RPMI7951 (cell line): ENCODE data around the gene KCNIP1. TPM values are rescaled to one million over a fixed set of nuclear protein-coding genes. Genes with fewer than 3 reads are reported as not detected.

Source experiments
- DNase-seq: peaks from one replicate; pipeline ENCODE4 v3.0.0-alpha.2; 2012; ENCODE audit warnings: low read depth
- total RNA-seq: library from RNA; depleted of rRNA; stranded (reverse); fragments of >200 nt; shearing (Covaris generic); gene quantifications from 2 replicates; pipeline ENCODE4 v1.2.3, GENCODE V29; 2014

KCNIP1 gene
- total RNA-seq, 1 experiment from 2014 or later: not detected

DNA sequence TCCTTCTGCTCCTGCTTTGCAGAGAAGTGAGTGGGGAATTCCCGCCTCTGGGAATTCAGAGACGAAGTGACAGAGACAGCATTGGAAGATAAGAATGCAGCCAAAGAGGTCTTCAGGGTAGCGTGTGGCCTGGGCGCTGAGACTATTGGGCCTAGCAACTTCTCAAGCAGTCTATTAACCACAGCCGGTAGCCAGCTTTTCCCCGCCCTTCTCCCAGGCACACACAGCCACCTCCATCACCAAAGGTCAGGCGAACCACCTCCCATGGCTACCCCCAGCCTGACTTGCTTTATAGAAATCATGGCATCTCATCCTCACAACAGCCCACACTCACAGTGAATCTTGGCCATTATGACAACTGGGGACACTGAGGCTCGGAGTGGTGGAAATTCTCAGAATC lies 124.2 kb downstream of the KCNIP1 start:
- DNase-seq: no peak

DNA sequence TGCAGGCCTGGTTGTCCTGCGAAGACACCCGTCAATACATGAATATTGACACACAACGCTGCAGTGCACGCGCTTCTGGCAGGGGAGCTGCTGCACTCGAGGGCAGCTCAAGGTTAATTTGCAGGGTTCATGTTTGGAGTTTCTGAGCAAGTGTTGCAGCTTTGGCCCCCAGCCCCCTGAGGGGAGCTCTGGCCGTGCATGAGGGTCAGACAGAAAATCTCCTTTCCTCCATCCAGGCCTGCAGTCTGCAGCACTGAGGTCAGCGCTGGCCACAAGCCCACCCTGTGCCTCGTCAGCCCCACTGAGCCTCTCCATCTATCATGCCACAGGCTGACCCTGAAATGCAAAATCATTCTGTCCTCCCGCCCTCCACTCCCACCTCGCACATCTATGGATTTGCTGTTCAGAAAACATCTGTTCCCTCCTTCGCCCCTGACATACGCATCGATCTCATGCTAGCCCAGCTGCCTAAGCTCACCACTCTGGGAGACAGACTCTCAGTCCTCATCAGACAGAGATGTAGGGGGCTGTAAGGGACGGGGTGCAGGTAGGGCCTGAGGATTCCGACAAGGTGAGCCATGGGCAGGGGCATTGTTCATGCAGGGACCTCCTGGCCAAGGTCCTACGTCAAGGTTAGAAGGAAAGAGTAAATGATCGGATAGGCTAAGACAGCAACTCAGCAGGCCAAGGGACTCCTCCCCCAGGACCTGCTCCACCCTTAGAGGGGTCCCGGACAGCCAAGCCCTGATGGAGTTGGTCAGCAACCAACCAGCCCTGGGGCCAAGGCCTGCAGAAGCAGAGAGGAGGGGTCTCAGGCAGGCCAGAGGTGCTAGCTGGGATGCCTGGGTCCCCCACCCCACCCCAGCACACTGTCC lies 125.1 kb downstream of the KCNIP1 start:
- no peak for DNase-seq

DNA sequence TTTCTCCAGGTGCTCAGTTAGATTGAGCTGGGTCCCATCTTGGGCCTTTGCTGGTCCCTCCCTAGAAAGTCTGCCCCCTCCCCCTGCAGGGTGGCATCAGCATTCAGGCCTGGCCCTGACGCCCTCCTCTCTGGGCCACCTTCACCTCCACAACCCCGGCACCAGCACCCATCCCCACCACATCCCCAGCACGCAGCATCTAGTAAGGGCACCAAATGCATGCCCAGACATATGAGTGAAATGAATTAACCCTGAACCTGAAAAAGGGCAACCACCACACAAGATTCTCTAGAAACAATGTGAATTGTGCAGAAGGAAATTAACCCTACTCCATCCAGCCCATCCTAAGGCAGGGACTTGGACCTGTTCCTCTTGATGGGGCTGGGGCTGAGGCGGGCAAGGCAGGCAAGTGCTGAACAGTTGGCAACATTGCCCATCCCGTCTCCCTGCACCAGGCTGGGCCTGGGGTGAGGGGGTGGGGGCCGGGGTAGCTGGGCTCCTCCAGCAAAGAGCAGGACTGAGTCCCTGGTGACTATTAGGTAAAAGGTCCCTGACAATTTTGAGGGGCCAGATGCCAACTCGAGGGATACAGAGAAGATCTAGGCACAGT lies 125.9 kb downstream of the KCNIP1 start:
- DNase-seq: no peak

DNA sequence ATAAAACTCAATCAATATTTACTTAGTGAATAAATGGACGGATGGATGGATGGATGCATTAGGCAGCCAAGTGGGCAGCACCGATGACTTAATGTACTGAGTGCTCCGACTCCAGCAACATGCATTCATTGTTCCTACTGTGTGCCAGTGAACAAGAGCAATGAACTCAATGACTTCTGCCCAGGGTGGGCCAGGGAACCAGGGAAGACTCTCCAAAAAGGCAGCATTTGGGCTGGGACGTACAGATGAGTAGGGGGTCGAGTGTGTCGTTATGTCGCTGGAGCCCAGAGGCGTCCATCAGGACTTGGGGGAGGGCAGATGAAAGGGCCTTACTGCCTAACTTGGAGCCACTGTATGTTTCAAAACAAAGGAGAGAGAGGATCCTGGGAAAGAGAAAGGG lies 126.4 kb downstream of the KCNIP1 start:
- no peak for DNase-seq

DNA sequence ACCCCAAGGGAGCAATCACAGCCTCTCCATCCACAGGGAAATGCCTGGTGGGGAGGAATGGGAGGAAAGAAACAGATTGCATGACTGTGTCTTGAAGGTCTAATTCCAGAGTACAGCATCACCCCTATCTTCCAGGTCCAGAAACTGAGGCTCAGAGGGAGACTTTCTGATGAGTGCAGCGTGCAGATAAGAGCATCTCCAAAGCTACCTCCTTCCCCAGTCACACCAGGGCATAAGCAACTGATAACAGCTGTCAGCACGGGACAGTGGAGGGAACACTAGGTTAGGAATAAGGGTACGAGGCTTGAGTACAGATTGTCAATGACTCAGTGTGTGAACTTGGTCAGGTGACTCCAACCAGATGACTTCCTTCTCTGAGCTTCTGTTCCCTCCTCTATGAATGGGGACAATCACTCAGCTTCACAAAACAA lies 126.9 kb downstream of the KCNIP1 start:
- no peak for DNase-seq

DNA sequence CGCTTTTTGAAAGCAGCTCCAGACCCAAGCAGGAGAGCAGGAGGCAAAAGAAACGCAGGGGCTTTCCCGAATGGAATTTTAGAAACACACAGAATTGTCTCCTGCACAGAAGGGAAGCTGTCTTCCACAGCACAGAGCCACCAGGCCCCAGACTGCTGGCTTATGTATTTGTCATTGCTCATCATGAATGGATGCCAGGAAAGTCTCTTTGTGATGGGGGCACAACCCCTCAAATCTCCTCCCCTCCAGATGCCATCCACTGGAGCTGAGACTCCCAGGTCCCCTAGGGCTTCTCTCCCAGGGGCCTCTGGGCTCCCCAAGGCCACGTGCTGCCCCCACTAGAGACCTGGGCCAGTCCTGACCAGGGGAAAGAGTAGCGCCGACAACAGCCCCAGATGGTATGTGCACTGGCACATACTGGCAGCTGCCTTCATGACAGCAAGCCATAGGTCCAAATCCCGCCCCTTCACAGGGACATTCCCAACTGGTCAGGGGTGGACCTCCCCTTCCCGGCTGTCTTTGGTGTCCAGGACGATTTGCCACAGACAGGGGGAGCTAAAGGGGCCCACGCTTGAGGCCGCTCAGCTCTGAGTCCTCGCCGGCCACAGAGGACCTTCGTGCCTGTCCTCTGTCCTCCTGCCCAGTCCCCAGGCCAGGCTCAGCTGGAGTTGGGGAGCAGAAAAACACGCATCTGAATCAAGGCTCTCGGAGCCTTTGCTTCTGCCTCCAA lies 127.8 kb downstream of the KCNIP1 start:
- no peak for DNase-seq

GRCh38 chr5:170632266-170632984 lies 128.6 kb downstream of the KCNIP1 start:
- DNase-seq: no peak

- DNase-seq: no peak
These were observed 129.1 kb downstream of the KCNIP1 start for GRCh38 chr5:170632985-170633234.

DNA sequence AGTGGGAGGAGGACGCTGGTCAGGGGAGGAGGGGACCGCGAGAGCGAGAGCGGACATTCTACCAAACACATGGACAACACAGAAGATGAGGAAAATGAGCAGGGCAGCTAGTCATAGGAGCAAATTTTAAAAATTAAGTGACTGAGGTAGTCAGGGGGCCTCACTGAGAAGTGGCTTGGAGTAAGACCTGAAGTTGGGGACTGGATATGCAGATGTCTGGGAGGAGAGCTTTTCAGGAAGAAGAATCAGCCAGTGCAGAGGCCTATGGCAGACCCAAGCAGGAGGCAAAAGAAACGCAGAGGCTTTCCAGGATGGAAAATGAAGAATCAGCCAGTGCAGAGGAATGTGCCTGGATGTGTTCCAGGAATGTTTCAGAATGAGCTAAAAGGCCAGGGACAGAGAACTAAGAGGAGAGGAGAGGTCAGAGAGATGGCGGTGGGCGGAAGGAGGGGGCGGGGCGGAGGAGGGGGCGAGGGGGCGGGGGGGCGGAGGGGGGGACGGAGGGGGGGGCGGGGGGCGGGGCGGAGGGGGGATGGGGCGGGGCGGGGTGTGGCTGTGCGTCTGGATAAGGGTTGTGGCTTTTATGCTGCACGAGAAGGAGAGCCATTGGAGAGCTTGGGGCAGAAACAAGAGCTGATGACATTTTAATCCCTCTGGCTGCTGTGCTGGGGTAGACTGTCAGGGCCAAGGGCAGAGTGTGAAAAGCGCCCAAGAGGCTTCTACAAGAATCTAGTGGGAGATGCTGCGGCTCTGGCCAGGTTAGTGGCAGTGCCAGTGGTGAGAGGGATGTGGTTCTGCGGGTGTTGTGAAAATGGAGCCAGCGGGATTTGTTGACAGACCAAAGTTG lies 129.6 kb downstream of the KCNIP1 start:
- peak; percentile 82 for DNase-seq

GRCh38 chr5:170634256-170634990 lies 130.6 kb downstream of the KCNIP1 start:
- no peak for DNase-seq

GRCh38 chr5:170635706-170636105 lies 131.9 kb downstream of the KCNIP1 start:
- DNase-seq: no peak

DNA sequence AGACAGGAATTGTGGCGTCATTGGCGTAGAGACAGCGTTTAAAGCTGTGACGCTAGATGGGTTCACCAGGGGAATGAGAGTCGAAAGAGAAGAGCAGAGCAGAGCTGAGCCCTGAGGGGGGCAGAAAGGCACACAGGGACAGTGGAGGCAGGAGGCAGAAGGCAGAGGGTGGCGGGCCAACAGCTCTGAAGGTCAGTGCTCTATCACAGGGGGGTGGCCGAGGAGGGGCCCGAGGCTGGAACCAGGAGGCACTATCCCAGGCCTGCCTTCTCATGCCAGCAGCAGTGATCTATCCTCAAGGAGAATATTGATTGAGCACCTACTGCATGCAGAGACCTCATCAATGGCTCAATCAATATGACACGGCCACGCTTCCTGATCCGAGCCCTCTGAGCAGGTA lies 132.4 kb downstream of the KCNIP1 start:
- DNase-seq: no peak

- no peak for DNase-seq
These were observed 133.1 kb downstream of the KCNIP1 start for GRCh38 chr5:170636801-170637477.

DNA sequence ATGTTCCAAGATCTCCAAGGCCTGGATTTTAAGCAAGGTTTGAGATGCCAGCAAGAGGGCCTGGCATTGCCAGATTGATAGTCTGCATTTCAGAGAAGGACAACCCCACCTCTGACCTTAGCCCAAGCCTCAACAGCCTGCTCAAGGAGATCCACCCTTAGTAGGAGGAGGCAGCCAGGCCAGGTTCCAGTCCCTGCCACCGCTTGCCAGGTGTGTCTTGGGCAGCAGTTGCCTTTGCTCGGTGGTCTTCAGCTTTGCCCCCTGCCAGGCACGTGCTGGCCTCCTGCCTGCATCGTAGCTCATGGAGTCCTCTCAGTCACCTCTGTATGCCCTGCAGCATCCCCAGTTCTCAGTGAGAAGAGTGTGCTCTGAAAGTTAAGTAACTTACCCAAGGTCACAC lies 134.2 kb downstream of the KCNIP1 start:
- no peak for DNase-seq

DNA sequence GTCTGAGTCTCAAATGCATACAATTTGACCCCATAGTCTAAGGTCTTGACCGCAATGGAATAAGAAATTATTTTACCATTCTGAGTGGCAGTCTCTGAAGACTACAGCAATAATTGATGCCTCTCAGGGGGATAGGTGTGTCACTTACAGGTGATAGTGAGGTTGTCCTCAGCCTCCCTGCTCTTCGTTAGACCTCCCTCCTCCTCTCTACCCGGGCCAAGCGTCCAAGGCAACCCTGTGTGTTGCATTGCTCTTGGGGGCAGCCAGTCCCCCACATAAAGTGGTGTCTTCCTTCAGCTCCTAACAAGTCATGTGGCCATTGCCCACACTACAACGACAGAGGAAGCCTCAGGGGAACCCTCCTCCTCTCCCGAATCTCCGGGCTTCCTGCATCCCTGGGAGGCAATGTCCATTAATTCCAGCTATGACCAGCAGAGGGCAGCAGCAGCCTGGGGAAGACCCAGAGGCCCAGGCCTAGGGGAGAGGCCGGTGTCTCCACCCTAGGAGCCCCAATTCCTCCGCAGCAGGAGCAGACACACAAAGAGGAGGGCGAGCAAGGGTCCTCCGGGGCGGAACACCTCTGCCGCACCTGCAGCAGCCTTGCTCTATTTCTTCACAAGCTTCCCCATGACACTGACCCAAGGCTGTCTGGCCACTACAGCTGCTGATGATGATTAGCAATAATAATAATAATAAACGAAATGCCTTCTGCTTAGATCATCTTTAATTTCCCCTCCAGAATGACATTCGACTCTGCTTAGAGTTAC lies 134.8 kb downstream of the KCNIP1 start:
- peak; percentile 40 for DNase-seq

DNA sequence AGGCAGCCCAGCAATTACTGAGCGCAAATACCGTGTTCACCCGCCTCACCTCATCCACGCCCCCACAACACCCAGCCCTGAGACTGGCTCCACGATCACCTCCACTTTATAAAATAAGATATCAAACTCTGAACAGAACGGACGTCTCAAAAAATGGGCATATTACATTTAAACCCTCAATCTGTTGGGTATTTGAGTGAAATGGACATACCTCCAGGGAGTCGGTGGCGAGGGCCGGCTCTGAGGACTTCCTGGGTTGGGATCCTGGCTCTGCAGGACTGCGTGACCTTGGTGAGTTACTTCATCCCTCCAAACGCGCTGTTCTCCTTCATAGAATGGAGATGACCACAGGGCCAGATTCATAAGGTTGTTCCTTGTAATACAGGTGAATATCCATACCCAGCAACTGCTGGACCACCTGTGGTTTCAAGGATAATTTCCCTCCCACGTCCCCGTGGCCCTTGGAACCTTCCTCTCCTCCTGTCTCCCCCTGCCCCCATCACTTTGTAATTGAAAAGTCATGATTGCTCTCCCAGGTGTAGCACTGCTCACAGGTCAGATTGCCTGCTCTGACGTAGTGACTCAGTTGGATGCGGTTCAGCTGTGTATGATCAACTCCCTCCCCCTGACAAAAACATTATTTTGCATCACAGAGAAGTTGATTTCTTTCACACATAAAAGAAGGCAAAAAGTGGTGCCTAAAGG lies 135.6 kb downstream of the KCNIP1 start:
- DNase-seq: no peak

- no peak for DNase-seq
These were observed 137.1 kb downstream of the KCNIP1 start for GRCh38 chr5:170640731-170641588.

DNA sequence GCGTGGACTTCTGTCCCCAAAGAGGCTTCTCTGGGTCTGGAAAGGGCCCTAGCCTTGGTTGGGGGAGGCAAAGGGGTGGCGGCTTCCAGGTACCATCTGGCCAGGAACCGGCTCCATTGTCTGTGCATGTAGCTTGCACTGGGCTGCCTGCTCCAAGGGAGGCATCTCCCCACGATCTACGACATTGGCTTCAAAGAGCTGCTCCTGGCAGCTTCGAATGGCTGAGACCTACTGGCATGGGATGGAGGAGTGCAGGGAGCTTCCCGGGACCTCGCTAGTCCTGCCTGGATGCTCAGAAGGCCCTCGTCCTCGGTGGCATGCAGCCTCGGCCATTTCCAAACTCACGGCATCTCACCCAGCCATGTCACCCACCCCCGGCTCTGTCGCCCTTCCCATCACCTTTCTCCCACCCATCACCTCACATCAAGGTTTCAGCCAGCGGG lies 137.8 kb downstream of the KCNIP1 start:
- no peak for DNase-seq
